Peyer's patch (tissue), 4 donors: ENCODE measurements around the gene MTG1. TPM values are rescaled to one million over a fixed set of nuclear protein-coding genes. Genes with fewer than 3 reads are reported as not detected.

Experiments used
- DNase-seq, 3 donors: peaks; one replicate each; pipeline ENCODE4 v3.0.0-alpha.2; 2017 to 2019
- H3K27ac ChIP-seq, 4 donors: fragments of 200-600 bp; sonication (generic); one replicate each; pipeline ENCODE4 v1.5.1; 2016 to 2019
- H3K27me3 ChIP-seq, 2 donors: fragments of 200-600 bp; sonication (generic); one replicate each; pipeline ENCODE4 v1.5.1; 2019
- H3K36me3 ChIP-seq, 3 donors: fragments of 200-600 bp; sonication (generic); one replicate each; pipeline ENCODE4 v1.5.1; 2016 to 2019
- H3K4me1 ChIP-seq, 4 donors: fragments of 200-600 bp; sonication (generic); one replicate each; pipeline ENCODE4 v1.5.1; 2016 to 2019
- H3K4me3 ChIP-seq, 4 donors: fragments of 200-600 bp; sonication (generic); 1 replicate in 3 of 4; 2 replicates in 1 of 4; pipeline ENCODE4 v1.5.1; 2016 to 2019; ENCODE audit warnings: mild to moderate bottlenecking in 1 of 4
- H3K9me3 ChIP-seq, 4 donors: fragments of 200-600 bp; sonication (generic); one replicate each; pipeline ENCODE4 v1.5.1; 2016 to 2019; ENCODE audit warnings: mild to moderate bottlenecking in 1 of 4
- CTCF ChIP-seq, 6 experiments: fragments of 450-650 bp in 4 of 6; fragments of 200-600 bp in 2 of 6; sonication (generic) in 1 of 6; IDR thresholded peaks; one replicate each; pipeline ENCODE4 v1.5.1; 2017 to 2019; ENCODE audit warnings: antibody characterized with exemption in 6 of 6, mild to moderate bottlenecking in 3 of 6, moderate library complexity in 1 of 6
- POLR2A ChIP-seq, 2 donors: fragments of 450-650 bp; IDR thresholded peaks; one replicate each; pipeline ENCODE4 v1.5.1; 2017; ENCODE audit warnings: antibody characterized with exemption in 2 of 2, mild to moderate bottlenecking in 2 of 2, moderate library complexity in 2 of 2
- total RNA-seq, 4 donors: library from RNA; depleted of rRNA; stranded (reverse); fragments of >200 nt; gene quantifications; one replicate each; pipeline ENCODE4 v1.1.0, GENCODE V29; 2016

The MTG1 gene
- total RNA-seq, 4 donors from 2014 or later = 44.7 to 110 (median 103) TPM

GRCh38 chr10:133377818-133378250 is 16.1 kb upstream of the MTG1 start:
- H3K9me3 ChIP-seq = no peaks in the 10 kb centered on the region
- H3K4me3 ChIP-seq = peak overlapping the region; percentile 79 to 100 (median 94)
- no peak for DNase-seq
- no peaks in the 10 kb centered on the region for H3K36me3 ChIP-seq
- H3K27me3 ChIP-seq = no peaks in the 10 kb centered on the region
- TF ChIP-seq POLR2A (IDR thresholded peaks at IDR 0.05) = no peak
- TF ChIP-seq CTCF (IDR thresholded peaks at IDR 0.05) = no peak
- peaks cover 0 to 38% (median 8%) of the 10 kb centered on the region in 4 donors for H3K4me1 ChIP-seq
- H3K27ac ChIP-seq = peak overlapping the region; percentile 80 to 99 (median 94)

GRCh38 chr10:133378251-133379096 is 15.5 kb upstream of the MTG1 start:
- peak overlapping the region; percentile 80 to 99 (median 94) for H3K27ac ChIP-seq
- H3K4me3 ChIP-seq = peak overlapping the region; percentile 79 to 100 (median 94)
- H3K4me1 ChIP-seq = peaks cover 0 to 38% (median 8%) of the 10 kb centered on the region in 4 donors
- H3K36me3 ChIP-seq = no peaks in the 10 kb centered on the region
- TF ChIP-seq CTCF (IDR thresholded peaks at IDR 0.05) (peak in 1 of 6 experiments; percentile 4), POLR2A (IDR thresholded peaks at IDR 0.05) (peak; percentile 69 to 76)
- H3K27me3 ChIP-seq = no peaks in the 10 kb centered on the region
- peak; percentile 60 to 88 (median 87) for DNase-seq
- no peaks in the 10 kb centered on the region for H3K9me3 ChIP-seq

GRCh38 chr10:133379152-133379800 is 14.7 kb upstream of the MTG1 start, which contains the start of gene PAOX:
Gene PAOX, plus strand, starts transcription at chr10:133379262. Its CDS starts 55 bp downstream, at chr10:133379317.
- H3K27ac ChIP-seq = peak within 1 kb of the TSS; percentile 80 to 99 (median 94)
- DNase-seq = peak; percentile 59 to 83 (median 80)
- peaks cover 0 to 7% (median 0%) of the 10 kb centered on the region in 3 donors for H3K36me3 ChIP-seq
- H3K4me1 ChIP-seq = peaks cover 0 to 32% (median 5%) of the 10 kb centered on the region in 4 donors
- TF ChIP-seq CTCF (IDR thresholded peaks at IDR 0.05) (no peak), POLR2A (IDR thresholded peaks at IDR 0.05) (peak in 1 of 2 donors; percentile 35)
- H3K27me3 ChIP-seq = no peaks in the 10 kb centered on the region
- H3K9me3 ChIP-seq = no peaks in the 10 kb centered on the region
- peak within 1 kb of the TSS; percentile 79 to 100 (median 97) for H3K4me3 ChIP-seq

GRCh38 chr10:133379801-133380666 is 13.9 kb upstream of the MTG1 start:
- no peak for DNase-seq
- no peak for TF ChIP-seq CTCF (IDR thresholded peaks at IDR 0.05)
- TF ChIP-seq POLR2A (IDR thresholded peaks at IDR 0.05) = no peak
- peaks cover 0 to 11% (median 0%) of the 10 kb centered on the region in 3 donors for H3K36me3 ChIP-seq
- H3K4me1 ChIP-seq = peaks cover 0 to 30% (median 5%) of the 10 kb centered on the region in 4 donors
- H3K27ac ChIP-seq = peak overlapping the region; percentile 76 to 99 (median 87)
- no peaks in the 10 kb centered on the region for H3K9me3 ChIP-seq
- no peaks in the 10 kb centered on the region for H3K27me3 ChIP-seq
- peak overlapping the region; percentile 79 to 100 (median 97) for H3K4me3 ChIP-seq

- peaks cover 0 to 30% (median 5%) of the 10 kb centered on the region in 4 donors for H3K4me1 ChIP-seq
- no peak overlapping the region for H3K4me3 ChIP-seq
- TF ChIP-seq CTCF (IDR thresholded peaks at IDR 0.05) = no peak
- no peak for TF ChIP-seq POLR2A (IDR thresholded peaks at IDR 0.05)
- no peak overlapping the region for H3K27ac ChIP-seq
- no peaks in the 10 kb centered on the region for H3K27me3 ChIP-seq
- DNase-seq = peak in 1 of 3 donors; percentile 39
- H3K9me3 ChIP-seq = no peaks in the 10 kb centered on the region
- H3K36me3 ChIP-seq = peaks cover 0 to 11% (median 0%) of the 10 kb centered on the region in 3 donors
Observed at GRCh38 chr10:133381036-133381435, 12.9 kb upstream of the MTG1 start.
